ENCODE measurements around the gene PRSS36. TPM values are rescaled to one million over a fixed set of nuclear protein-coding genes. Genes with fewer than 3 reads are reported as not detected.

Gene PRSS36
- total RNA-seq, 2 experiments from 2014 or later = 0.23 to 0.31 TPM

GRCh38 chr16:31134091-31134571, 15.7 kb downstream of the PRSS36 start:
- ChIA-PET POLR2A (no interaction called here), CTCF (no interaction called here)

DNA sequence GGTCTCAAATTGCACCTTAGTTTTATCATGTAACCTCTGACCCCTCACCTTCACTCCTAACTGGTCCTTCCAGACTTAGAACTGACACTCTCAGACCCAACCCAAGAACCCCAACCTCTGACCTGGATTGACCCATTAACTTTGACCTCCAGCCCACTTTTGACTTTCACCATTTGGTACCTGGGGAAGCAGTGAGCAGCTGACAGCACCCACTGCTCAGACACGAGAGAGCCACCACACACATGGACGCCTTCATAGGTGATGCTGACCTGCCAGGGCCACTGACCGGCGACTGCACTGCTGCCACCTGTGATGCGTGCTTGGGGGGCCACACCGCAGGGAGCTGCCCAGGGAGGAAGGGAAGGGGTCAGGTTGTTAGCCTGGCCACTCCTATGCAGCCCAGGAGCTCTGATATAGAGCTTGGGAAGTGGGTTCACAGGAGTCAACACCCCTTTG, 16.8 kb downstream of the PRSS36 start:
- POLR2A ChIA-PET = no interaction called here
- CTCF ChIA-PET = interaction anchor here (1.4 kb wide), 1 partner anchor 9 kb away, joined by 4 read pairs; no protein-coding TSS in a partner anchor

DNA sequence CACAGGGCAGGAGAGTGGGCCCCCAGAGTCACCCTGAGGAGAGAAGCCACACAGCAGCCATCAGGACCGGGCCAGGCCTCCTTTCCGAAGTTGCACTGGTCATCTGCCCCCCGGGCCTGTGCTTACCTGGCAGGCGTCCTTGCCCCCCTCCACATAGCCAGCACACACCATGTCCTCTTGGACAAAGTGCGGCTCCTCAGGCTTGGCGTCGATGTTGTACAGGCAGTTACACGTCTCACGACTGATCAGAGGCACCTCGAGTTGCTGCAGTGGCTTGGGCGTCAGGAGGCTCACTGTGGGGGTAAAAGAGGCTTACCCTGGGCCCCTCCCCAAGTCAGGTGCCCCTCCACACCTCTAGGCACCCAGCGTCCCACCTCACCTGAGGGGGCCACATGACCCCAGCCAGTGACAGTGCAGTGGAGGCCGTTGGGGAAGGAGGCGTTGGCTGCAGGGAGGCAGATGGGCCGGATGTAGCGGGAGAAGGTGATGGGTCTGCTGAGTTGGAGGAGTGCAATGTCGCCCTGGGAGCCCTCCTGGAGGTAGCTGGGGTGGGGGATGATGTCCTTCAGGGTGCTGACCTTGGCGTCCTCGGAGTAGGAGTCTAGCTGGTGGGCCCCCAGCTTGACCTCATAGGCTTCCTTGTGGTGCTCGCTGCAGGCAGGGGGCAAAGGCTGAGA, 17.4 kb downstream of the PRSS36 start:
- CTCF ChIA-PET = interaction anchor here (1.4 kb wide), 1 partner anchor 9 kb away, joined by 4 read pairs; no protein-coding TSS in a partner anchor
- POLR2A ChIA-PET = no interaction called here

GRCh38 chr16:31131841-31132271, 18.0 kb downstream of the PRSS36 start:
- CTCF ChIA-PET = no interaction called here
- POLR2A ChIA-PET = no interaction called here

DNA sequence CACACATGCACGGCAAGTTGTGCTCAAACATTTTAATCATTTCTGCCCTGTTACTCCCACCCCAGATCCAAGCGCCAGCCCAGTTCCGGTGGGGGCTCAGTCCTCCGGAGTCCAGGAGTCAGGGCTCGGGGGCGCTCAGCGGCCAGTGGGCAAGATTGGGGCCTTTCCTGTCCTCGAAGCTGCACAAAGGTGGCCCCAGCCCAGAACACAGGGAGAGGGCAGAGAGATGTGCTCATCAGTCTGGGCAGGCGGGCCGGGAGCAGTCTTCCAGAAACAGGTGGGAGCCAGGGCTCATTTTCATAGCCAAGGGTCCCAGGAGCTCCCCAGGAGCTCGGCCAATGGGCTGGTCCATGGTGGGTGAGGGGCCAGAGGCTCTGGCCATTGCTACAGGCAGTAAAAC, 18.4 kb downstream of the PRSS36 start:
- ChIA-PET CTCF (no interaction called here), POLR2A (no interaction called here)

- POLR2A ChIA-PET = interaction anchor here (0.8 kb wide), 1 partner anchor 13 kb away, joined by 3 read pairs; the partner anchor contains the start of gene KAT8
- CTCF ChIA-PET = no interaction called here
Measured at GRCh38 chr16:31130899-31131298, 19.0 kb downstream of the PRSS36 start.

GRCh38 chr16:31130336-31130891, 19.5 kb downstream of the PRSS36 start:
- POLR2A ChIA-PET = interaction anchor here (0.8 kb wide), 1 partner anchor 13 kb away, joined by 3 read pairs; the partner anchor contains the start of gene KAT8
- CTCF ChIA-PET = no interaction called here

DNA sequence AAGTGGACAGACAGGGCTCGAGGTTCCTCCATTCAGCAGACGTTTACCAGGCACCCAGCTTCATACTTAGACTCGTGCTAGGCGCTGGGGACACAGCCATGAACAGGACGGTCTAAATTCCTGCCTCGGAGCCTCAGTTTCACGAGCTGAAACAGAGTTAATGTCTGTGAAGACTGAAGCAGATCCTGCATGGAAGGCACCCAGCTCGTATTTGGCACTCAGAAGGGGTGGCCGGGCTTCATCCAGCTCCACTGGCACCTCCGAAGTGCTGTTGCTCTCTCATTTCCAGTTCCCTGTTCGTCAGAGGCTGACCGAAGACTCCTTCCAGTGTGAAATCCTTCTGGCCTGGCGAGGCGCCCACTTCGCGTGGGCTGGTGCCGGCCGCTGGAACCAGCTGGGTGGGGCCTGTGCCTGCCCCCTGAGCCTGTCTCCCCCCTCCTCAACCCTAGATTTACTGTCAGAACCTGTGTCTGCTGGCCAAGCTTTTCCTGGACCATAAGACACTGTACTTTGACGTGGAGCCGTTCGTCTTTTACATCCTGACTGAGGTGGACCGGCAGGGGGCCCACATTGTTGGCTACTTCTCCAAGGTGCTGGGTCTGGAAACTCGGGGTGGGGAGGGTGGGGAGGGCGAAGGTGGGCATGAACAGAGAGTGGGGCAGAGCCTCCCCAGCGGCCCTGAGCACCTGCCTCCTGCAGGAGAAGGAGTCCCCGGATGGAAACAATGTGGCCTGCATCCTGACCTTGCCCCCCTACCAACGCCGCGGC, 20.1 kb downstream of the PRSS36 start:
- CTCF ChIA-PET = no interaction called here
- POLR2A ChIA-PET = no interaction called here

DNA sequence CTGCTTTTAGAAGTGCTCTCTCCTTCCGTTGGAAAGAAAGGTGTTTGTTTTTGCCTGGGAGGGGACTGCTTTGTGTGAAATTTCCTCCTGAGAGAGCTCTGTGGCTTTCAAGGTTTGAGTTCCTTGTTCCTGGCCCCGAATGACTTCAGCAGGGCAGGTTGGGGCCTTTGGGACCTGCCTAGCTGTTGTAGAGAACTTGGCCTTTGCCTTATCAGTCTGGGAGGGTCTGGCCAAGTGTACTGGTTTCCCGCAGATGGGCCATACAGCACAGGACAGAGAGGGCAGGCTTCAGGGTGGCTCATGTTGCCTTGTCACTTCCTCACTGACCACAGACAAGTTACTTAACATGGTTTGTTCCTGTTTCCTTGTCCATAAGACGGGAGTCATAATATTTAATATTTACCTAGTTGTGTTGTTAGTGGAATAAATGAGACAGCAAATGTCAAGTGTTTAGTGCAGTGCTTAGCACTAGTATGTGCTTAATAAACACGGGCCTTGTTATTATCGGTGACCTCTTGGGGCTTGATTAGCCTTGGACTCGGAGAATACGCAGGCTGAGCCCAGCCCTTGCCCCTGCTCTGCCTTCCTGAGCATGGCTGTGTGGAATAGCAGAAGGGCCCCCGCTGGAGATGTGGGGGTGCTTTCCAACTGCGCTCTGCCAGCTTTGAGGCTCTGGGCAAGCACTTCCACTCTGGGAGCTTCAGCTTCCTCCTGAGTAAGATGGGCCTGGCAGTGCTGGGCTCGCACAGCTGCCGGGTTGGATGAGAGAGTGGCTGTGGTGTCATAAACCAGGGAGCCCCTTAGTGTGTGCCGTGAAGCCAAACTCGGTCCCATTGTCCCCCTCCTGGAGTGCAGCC, 20.9 kb downstream of the PRSS36 start:
- ChIA-PET CTCF (no interaction called here), POLR2A (interaction anchor here (0.5 kb wide), 1 partner anchor 80 kb away, joined by 7 read pairs; no protein-coding TSS in a partner anchor)

GRCh38 chr16:31127182-31127581, 22.7 kb downstream of the PRSS36 start:
- POLR2A ChIA-PET = interaction anchor here (0.5 kb wide), 1 partner anchor 8 kb away, joined by 6 read pairs; no protein-coding TSS in a partner anchor
- CTCF ChIA-PET = no interaction called here

DNA sequence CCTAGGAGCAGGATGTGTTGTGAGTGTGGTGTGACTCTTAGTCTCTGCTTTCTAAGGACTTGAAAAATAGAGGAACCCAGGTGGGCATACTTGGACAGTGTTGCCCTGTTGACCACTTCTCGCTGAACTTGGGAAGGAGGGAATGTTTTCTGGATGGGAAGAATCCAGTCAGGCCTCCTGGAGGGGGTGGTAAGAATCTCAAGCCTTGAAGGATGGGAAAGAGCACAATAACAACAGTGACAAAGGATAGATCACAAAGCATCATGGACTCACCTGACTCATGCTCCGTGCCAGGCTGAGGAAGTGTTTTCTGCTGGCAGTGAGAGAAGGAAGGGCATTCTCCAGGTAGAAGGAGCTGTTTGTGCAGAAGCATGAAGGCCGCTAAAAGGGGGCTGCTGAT, 24.0 kb downstream of the PRSS36 start:
- ChIA-PET POLR2A (no interaction called here), CTCF (interaction anchor here (1.2 kb wide), 1 partner anchor 11 kb away, joined by 4 read pairs; no protein-coding TSS in a partner anchor)

DNA sequence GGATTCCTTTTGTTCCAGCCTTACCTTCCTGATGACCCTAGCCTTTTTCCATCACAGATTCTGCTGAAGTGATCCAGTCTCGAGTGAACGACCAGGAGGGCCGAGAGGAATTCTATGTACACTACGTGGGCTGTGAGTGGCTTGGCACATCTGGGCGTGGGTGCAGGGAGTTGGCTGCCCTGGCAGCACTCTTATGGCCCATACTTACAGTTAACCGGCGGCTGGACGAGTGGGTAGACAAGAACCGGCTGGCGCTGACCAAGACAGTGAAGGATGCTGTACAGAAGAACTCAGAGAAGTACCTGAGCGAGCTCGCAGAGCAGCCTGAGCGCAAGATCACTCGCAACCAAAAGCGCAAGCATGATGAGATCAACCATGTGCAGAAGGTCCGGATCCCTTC, 29.7 kb downstream of the PRSS36 start:
- POLR2A ChIA-PET = interaction anchor here (1.2 kb wide), 1 partner anchor 22 kb away, joined by 3 read pairs; no protein-coding TSS in a partner anchor

GRCh38 chr16:31118223-31119155, 31.4 kb downstream of the PRSS36 start:
- CTCF ChIA-PET = interaction anchor here (1.3 to 4.8 kb wide), 3 partner anchors 23 to 133 kb away, joined by 5 to 18 read pairs (median 8); partner anchors contain the start of gene HSD3B7

More for the DNA sequence above, 29.7 kb downstream of the PRSS36 start:
- CTCF ChIA-PET = interaction anchor here (0.6 to 4.8 kb wide), 3 partner anchors 22 to 320 kb away, joined by 3 to 18 read pairs (median 3); no protein-coding TSS in a partner anchor

DNA sequence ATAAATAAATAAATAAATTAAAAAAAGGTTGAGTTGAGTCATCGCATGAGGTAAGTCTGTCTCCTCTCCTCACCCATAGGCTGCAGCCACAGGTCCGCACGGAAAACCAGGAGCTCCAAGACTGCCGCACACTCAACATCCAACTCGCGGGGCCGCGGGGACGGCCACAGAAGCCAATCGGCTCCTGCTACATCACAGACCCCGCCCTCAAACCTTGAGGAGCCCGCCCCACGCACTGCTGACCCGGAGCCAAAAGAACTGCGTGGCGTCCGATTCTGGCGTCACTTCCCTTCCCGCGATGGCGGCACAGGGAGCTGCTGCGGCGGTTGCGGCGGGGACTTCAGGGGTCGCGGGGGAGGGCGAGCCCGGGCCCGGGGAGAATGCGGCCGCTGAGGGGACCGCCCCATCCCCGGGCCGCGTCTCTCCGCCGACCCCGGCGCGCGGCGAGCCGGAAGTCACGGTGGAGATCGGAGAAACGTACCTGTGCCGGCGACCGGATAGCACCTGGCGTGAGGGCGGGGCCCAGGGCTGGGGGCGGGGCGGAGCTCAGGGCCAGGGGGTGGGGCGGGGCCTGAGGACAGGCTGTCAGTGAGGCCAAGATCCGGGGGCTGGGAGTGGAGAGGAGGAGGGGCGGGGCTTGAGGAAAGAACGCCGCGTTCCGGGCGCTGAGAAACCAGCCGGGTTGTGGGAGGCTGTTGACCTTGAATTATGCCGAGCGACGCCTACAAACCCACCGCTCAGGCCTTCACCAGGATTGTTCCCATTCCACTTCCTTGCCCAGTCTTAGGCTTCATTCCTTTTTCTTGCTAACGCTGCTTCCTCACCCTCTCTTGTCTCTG, 32.3 kb downstream of the PRSS36 start, which contains the start of gene KAT8:
TSS of gene KAT8 (plus strand) at position 281 of the 839 bp plus-strand sequence. CDS start at position 299, 18 bp downstream.
- ChIA-PET CTCF (interaction anchor here (1.3 to 2.0 kb wide), 2 partner anchors 24 to 132 kb away, joined by 5 to 8 read pairs; partner anchors contain the start of gene HSD3B7), POLR2A (interaction anchor here (0.5 to 3.2 kb wide), 9 partner anchors 9 to 84 kb away, joined by 3 to 27 read pairs (median 4); partner anchors contain the start of genes BCKDK, FUS, STX4 and ZNF646)

More at GRCh38 chr16:31118223-31119155, 31.4 kb downstream of the PRSS36 start:
- POLR2A ChIA-PET = interaction anchor here (0.6 to 3.2 kb wide), 9 partner anchors 9 to 341 kb away, joined by 3 to 27 read pairs (median 4); partner anchors contain the start of genes ARMC5, BCKDK and FUS

DNA sequence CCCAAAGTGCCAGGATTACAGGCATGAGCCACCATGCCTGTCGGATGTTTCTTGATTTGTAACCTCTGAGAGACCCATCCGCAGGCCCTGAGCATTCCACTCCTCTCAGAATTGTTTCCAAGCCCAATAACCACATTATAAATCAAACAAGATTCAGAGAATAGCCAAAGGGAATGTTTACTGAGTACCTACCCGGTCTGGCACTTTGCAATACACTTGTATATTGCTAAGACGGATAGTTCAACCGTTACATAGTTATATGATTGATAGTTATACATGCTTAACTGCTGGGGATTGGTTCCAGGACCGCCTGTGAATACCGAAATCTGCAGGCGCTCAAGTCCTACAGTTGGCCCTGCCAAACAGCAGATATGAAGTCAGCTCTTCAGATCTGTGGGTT, 35.4 kb downstream of the PRSS36 start:
- ChIA-PET POLR2A (interaction anchor here (0.6 to 1.1 kb wide), 3 partner anchors 20 to 156 kb away, joined by 3 to 7 read pairs (median 3); no protein-coding TSS in a partner anchor), CTCF (no interaction called here)

Data from activated CD8-positive, alpha-beta memory T cell treated with anti-CD3 and anti-CD28 coated beads for 36 hours (primary cell).